IgD-negative memory B cell (primary cell): ENCODE data around the gene TMEM9. TPM values are rescaled to one million over a fixed set of nuclear protein-coding genes. Genes with fewer than 3 reads are reported as not detected.

Source experiments
- H3K27ac Mint-ChIP-seq, 3 donors: one replicate each; pipeline ENCODE4 v1.8.0; 2020 to 2022; ENCODE audit warnings: mild to moderate bottlenecking in 3 of 3, mixed read lengths in 3 of 3, moderate library complexity in 1 of 3
- H3K27me3 Mint-ChIP-seq: one replicate; pipeline ENCODE4 v1.8.0; 2021; ENCODE audit warnings: mixed read lengths
- H3K36me3 Mint-ChIP-seq: one replicate; pipeline ENCODE4 v1.8.0; 2020; ENCODE audit warnings: mild to moderate bottlenecking, mixed read lengths
- H3K4me1 Mint-ChIP-seq, 3 donors: one replicate each; pipeline ENCODE4 v1.8.0; 2020 to 2022; ENCODE audit warnings: mixed read lengths in 3 of 3, mild to moderate bottlenecking in 1 of 3
- H3K4me3 Mint-ChIP-seq, 4 donors: one replicate each; pipeline ENCODE4 v1.8.0; 2020 to 2022; ENCODE audit warnings: mild to moderate bottlenecking in 4 of 4, mixed read lengths in 4 of 4, moderate library complexity in 3 of 4
- H3K9me3 Mint-ChIP-seq, 3 donors: one replicate each; pipeline ENCODE4 v1.8.0; 2020 to 2021; ENCODE audit warnings: mixed read lengths in 3 of 3, mild to moderate bottlenecking in 1 of 3
- polyA plus RNA-seq: library from polyadenylated mRNA; unstranded; fragments of 300-500 nt; fragmentation: Illumina TruSeq; gene quantifications from one replicate; pipeline ENCODE4 v1.2.3, GENCODE V29; 2021

The TMEM9 gene
- polyA plus RNA-seq, 1 donor from 2014 or later = 25.4 TPM

- H3K27me3 Mint-ChIP-seq = peaks cover 11% of the 10 kb centered on the region
- no peaks in the 10 kb centered on the region for H3K4me1 Mint-ChIP-seq
- H3K4me3 Mint-ChIP-seq = no peak overlapping the region
- H3K36me3 Mint-ChIP-seq = peaks cover 3% of the 10 kb centered on the region
- H3K27ac Mint-ChIP-seq = no peak overlapping the region
- peaks cover 0 to 2% (median 0%) of the 10 kb centered on the region in 3 donors for H3K9me3 Mint-ChIP-seq
Observed at GRCh38 chr1:201088395-201088794, 65.9 kb downstream of the TMEM9 start.

GRCh38 chr1:201085902-201086735 lies 68.2 kb downstream of the TMEM9 start:
- Mint-ChIP-seq H3K9me3 (peaks cover 0 to 2% (median 0%) of the 10 kb centered on the region in 3 donors), H3K4me1 (no peaks in the 10 kb centered on the region), H3K27ac (peak overlapping the region in 1 of 3 donors; percentile 28), H3K36me3 (peaks cover 3% of the 10 kb centered on the region), H3K27me3 (peaks cover 11% of the 10 kb centered on the region), H3K4me3 (no peak overlapping the region)

Other genes with a start within 250 kb of the TMEM9 start
- gene KIF21B, start 130.8 kb downstream of the TMEM9 start, polyA plus RNA-seq = 5.6 TPM
- not detected for gene CACNA1S, start 42.0 kb downstream of the TMEM9 start, polyA plus RNA-seq
- gene ASCL5, start 27.3 kb downstream of the TMEM9 start, polyA plus RNA-seq = not detected
- not detected for gene IGFN1, start 36.4 kb upstream of the TMEM9 start, polyA plus RNA-seq
- gene PKP1, start 129.0 kb upstream of the TMEM9 start, polyA plus RNA-seq = not detected
- gene TNNT2, start 223.2 kb upstream of the TMEM9 start, polyA plus RNA-seq = not detected
- not detected for gene LAD1, start 244.8 kb upstream of the TMEM9 start, polyA plus RNA-seq